ENCODE results near the gene LRRC56. TPM values are rescaled to one million over a fixed set of nuclear protein-coding genes. Genes with fewer than 3 reads are reported as not detected.

The LRRC56 gene
- total and polyA plus RNA-seq, 8 donors, result 1.8 to 4.7 (median 2.9) TPM

GRCh38 chr11:551131-551530 lies 13.8 kb downstream of the LRRC56 start:
- ATAC-seq, result no peak
- intact Hi-C loops (cut with DNase I), result no loop called here

GRCh38 chr11:551596-551995 lies 14.3 kb downstream of the LRRC56 start:
- Histone ChIP-seq H3K27me3 (peaks cover 19 to 42% of the 10 kb centered on the region in 2 donors), H3K9me3 (no peaks in the 10 kb centered on the region), H3K4me3 (no peak overlapping the region), H3K4me1 (peaks cover 8 to 23% of the 10 kb centered on the region in 2 donors), H3K36me3 (no peaks in the 10 kb centered on the region), H3K27ac (no peak overlapping the region)
- intact Hi-C loops (cut with DNase I), result no loop called here
- TF ChIP-seq CTCF (IDR thresholded peaks at IDR 0.05), result no peak
- ATAC-seq (no peak), DNase-seq (no peak)

More at GRCh38 chr11:551131-551530, 13.8 kb downstream of the LRRC56 start:
- Histone ChIP-seq H3K4me3 (no peak overlapping the region), H3K27ac (no peak overlapping the region), H3K36me3 (no peaks in the 10 kb centered on the region), H3K27me3 (peaks cover 14 to 37% of the 10 kb centered on the region in 2 donors), H3K9me3 (no peaks in the 10 kb centered on the region), H3K4me1 (peaks cover 8 to 20% of the 10 kb centered on the region in 2 donors)
- no peak for DNase-seq
- TF ChIP-seq CTCF (IDR thresholded peaks at IDR 0.05), result no peak

GRCh38 chr11:553083-553987 lies 16.0 kb downstream of the LRRC56 start:
- Histone ChIP-seq H3K4me3 (no peak overlapping the region), H3K4me1 (peaks cover 8 to 23% of the 10 kb centered on the region in 2 donors), H3K36me3 (no peaks in the 10 kb centered on the region), H3K27ac (no peak overlapping the region), H3K9me3 (no peaks in the 10 kb centered on the region), H3K27me3 (peaks cover 28 to 59% of the 10 kb centered on the region in 2 donors)
- TF ChIP-seq CTCF (IDR thresholded peaks at IDR 0.05), result no peak
- intact Hi-C loops (cut with DNase I), result no loop called here
- ATAC-seq, result no peak
- no peak for DNase-seq

- no peak for TF ChIP-seq CTCF (IDR thresholded peaks at IDR 0.05)
- DNase-seq (no peak), ATAC-seq (no peak)
- intact Hi-C loops (cut with DNase I), result no loop called here
- Histone ChIP-seq H3K4me3 (no peak overlapping the region), H3K9me3 (no peaks in the 10 kb centered on the region), H3K36me3 (no peaks in the 10 kb centered on the region), H3K4me1 (peaks cover 8 to 23% of the 10 kb centered on the region in 2 donors), H3K27me3 (peaks cover 28 to 66% of the 10 kb centered on the region in 2 donors), H3K27ac (no peak overlapping the region)
Measured at GRCh38 chr11:553988-554340, 16.6 kb downstream of the LRRC56 start.

- DNase-seq, result peak in 3 of 4 donors; percentile 70 to 92 (median 70)
- Histone ChIP-seq H3K27ac (no peak overlapping the region), H3K9me3 (no peaks in the 10 kb centered on the region), H3K36me3 (no peaks in the 10 kb centered on the region), H3K4me3 (peak overlapping the region; percentile 22 to 41), H3K27me3 (peaks cover 28 to 72% of the 10 kb centered on the region in 2 donors), H3K4me1 (peaks cover 8 to 24% of the 10 kb centered on the region in 2 donors)
- TF ChIP-seq CTCF (IDR thresholded peaks at IDR 0.05), result peak; percentile 34 to 73
- intact Hi-C loops (cut with DNase I), result no loop called here
- ATAC-seq, result peak; percentile 86
Measured at GRCh38 chr11:554428-555226, 17.3 kb downstream of the LRRC56 start.
